ENCODE results near the gene FAM184A. TPM values are rescaled to one million over a fixed set of nuclear protein-coding genes. Genes with fewer than 3 reads are reported as not detected.

Gene FAM184A
- total and polyA plus RNA-seq, 2 donors from 2014 or later: 3.4 to 9.0 TPM

DNA sequence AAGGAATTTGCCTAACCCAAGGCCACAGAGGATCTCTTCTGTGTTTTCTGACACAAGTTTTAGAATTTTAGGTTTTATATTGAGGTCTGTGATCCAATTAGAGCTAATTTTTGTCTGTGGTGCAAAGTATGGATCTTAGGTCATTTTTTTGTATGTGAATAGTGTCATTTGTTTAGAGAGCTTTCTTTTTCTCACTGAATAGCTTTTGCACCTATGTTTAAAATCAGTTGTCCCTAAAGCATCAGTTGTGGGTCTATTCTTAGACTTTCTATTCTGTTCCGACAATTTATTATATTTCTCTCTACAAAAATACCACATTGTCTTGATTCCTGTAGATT is 143.2 kb downstream of the FAM184A start:
- DNase-seq (no peak), FAIRE-seq (no peak)
- no peak for TF ChIP-seq CTCF (IDR thresholded peaks at IDR 0.05; ENCODE audit: borderline replicate concordance, extremely low read depth, insufficient read depth)
- Histone ChIP-seq H3K9me3 (ENCODE audit: control insufficient read depth in 2 of 3, insufficient read depth in 1 of 3, low read length in 3 of 3) (no peaks in the 10 kb centered on the region), H3K27me3 (ENCODE audit: control insufficient read depth, insufficient read depth, low read length) (no peaks in the 10 kb centered on the region), H3K4me1 (ENCODE audit: control insufficient read depth in 2 of 3, insufficient read depth in 2 of 3, low read depth in 1 of 3, low read length in 3 of 3) (peaks cover 0 to 6% (median 3%) of the 10 kb centered on the region in 3 donors), H3K27ac (ENCODE audit: low read depth in 2 of 2, low read length in 2 of 2) (peak overlapping the region; percentile 45 to 91), H3K36me3 (ENCODE audit: control insufficient read depth in 2 of 3, insufficient read depth in 3 of 3, low read length in 3 of 3) (no peaks in the 10 kb centered on the region), H3K9ac (ENCODE audit: low read length in 3 of 3) (peak overlapping the region; percentile 81 to 91 (median 83)), H3K4me3 (ENCODE audit: low read length in 3 of 3) (peak overlapping the region; percentile 86 to 91 (median 91))
- intact Hi-C loops (cut with DNase I): no loop called here

DNA sequence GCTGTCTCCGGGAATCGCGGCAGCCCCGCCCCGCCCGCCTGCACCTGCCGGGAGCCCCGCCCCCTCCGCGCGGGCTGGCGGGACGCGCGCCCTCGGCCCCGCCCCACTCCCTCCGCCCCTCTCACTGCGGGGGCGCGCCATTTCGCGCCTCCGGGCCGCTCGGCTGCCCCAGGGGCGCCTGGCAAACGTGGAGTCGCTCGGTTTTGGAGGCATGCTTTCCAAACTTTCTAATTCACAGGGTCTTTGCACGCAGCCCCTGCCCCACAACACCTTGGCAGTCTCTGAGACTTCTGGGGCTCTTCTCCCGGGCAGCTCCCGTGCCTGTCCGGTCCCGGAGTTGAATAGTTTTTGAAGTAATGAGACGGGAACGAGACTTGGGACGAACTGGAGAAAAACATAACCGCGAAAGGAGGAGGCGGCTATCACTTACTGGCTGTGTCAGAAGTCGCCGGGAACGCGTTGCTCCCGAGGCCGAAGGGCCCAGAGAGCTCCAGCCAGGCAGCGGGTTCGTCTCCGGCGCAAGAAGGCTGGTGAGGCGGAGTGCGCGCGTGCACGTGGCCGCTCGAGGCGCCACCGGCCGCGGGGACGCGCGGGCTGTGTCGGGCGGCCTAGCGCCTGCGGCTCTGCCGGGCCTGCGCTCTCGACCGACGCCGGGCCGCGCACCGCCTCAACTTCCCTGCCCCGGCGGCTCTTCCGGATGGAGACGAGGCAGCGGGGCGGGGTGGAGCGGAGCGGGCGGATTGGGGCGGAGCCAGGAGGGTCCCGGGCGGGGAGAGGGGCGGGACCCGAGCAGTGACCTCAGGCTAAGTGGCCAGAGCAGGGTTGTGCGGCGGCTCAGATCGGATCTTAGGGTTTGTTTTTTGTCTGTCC is 143.8 kb downstream of the FAM184A start, which contains the start of gene MCM9:
Gene MCM9, minus strand, starts transcription at position 699 of the 870 bp plus-strand sequence. CDS start 3,436 bp downstream, outside the sequence.
- no peak for FAIRE-seq
- peak; percentile 92 to 97 (median 94) for DNase-seq
- intact Hi-C loops (cut with DNase I): no loop called here
- H3K4me1 ChIP-seq (ENCODE audit: control insufficient read depth in 2 of 3, insufficient read depth in 2 of 3, low read depth in 1 of 3, low read length in 3 of 3): peaks cover 0 to 6% (median 3%) of the 10 kb centered on the region in 3 donors
- H3K9ac ChIP-seq (ENCODE audit: low read length in 3 of 3): peak within 1 kb of the TSS; percentile 81 to 91 (median 83)
- H3K9me3 ChIP-seq (ENCODE audit: control insufficient read depth in 2 of 3, insufficient read depth in 1 of 3, low read length in 3 of 3): no peaks in the 10 kb centered on the region
- TF ChIP-seq CTCF (IDR thresholded peaks at IDR 0.05; ENCODE audit: borderline replicate concordance, extremely low read depth, insufficient read depth): no peak
- peak within 1 kb of the TSS; percentile 86 to 92 (median 91) for H3K4me3 ChIP-seq (ENCODE audit: low read length in 3 of 3)
- H3K27me3 ChIP-seq (ENCODE audit: control insufficient read depth, insufficient read depth, low read length): no peaks in the 10 kb centered on the region
- H3K36me3 ChIP-seq (ENCODE audit: control insufficient read depth in 2 of 3, insufficient read depth in 3 of 3, low read length in 3 of 3): no peaks in the 10 kb centered on the region
- H3K27ac ChIP-seq (ENCODE audit: low read depth in 2 of 2, low read length in 2 of 2): peak within 1 kb of the TSS; percentile 83 to 91

- Histone ChIP-seq H3K4me1 (ENCODE audit: control insufficient read depth in 2 of 3, insufficient read depth in 2 of 3, low read depth in 1 of 3, low read length in 3 of 3) (peaks cover 0 to 6% (median 3%) of the 10 kb centered on the region in 3 donors), H3K27me3 (ENCODE audit: control insufficient read depth, insufficient read depth, low read length) (no peaks in the 10 kb centered on the region), H3K9ac (ENCODE audit: low read length in 3 of 3) (peak overlapping the region; percentile 15 to 50 (median 24)), H3K27ac (ENCODE audit: low read depth in 2 of 2, low read length in 2 of 2) (peak overlapping the region in 1 of 2 donors; percentile 91), H3K4me3 (ENCODE audit: low read length in 3 of 3) (peak overlapping the region; percentile 36 to 91 (median 79)), H3K36me3 (ENCODE audit: control insufficient read depth in 2 of 3, insufficient read depth in 3 of 3, low read length in 3 of 3) (peaks cover 0 to 6% (median 0%) of the 10 kb centered on the region in 3 donors), H3K9me3 (ENCODE audit: control insufficient read depth in 2 of 3, insufficient read depth in 1 of 3, low read length in 3 of 3) (no peaks in the 10 kb centered on the region)
- DNase-seq: peak in 1 of 5 donors; percentile 4
- TF ChIP-seq CTCF (IDR thresholded peaks at IDR 0.05; ENCODE audit: borderline replicate concordance, extremely low read depth, insufficient read depth): no peak
- intact Hi-C loops (cut with DNase I): no loop called here
- FAIRE-seq: no peak
Measured at GRCh38 chr6:118933855-118934460, 144.5 kb downstream of the FAM184A start.

Measured in kidney (tissue), 14 donors.